ENCODE data around the gene ZCCHC4. TPM values are rescaled to one million over a fixed set of nuclear protein-coding genes. Genes with fewer than 3 reads are reported as not detected.

The ZCCHC4 gene
- total and polyA plus RNA-seq, 2 donors from 2014 or later: 4.3 to 8.4 TPM

- Histone ChIP-seq H3K4me1 (ENCODE audit: control insufficient read depth in 2 of 3, insufficient read depth in 2 of 3, low read depth in 1 of 3, low read length in 3 of 3) (no peaks in the 10 kb centered on the region), H3K9me3 (ENCODE audit: control insufficient read depth in 2 of 3, insufficient read depth in 1 of 3, low read length in 3 of 3) (no peaks in the 10 kb centered on the region), H3K4me3 (ENCODE audit: low read length in 3 of 3) (no peak overlapping the region), H3K9ac (ENCODE audit: low read length in 3 of 3) (no peak overlapping the region), H3K27me3 (ENCODE audit: control insufficient read depth, insufficient read depth, low read length) (no peaks in the 10 kb centered on the region), H3K27ac (ENCODE audit: low read depth in 2 of 2, low read length in 2 of 2) (no peak overlapping the region), H3K36me3 (ENCODE audit: control insufficient read depth in 2 of 3, insufficient read depth in 3 of 3, low read length in 3 of 3) (peaks cover 19 to 38% (median 28%) of the 10 kb centered on the region in 3 donors)
- DNase-seq: no peak
- intact Hi-C loops (cut with DNase I): no loop called here
- TF ChIP-seq CTCF (IDR thresholded peaks at IDR 0.05; ENCODE audit: borderline replicate concordance, extremely low read depth, insufficient read depth): no peak
- no peak for FAIRE-seq
These were observed 86.9 kb downstream of the ZCCHC4 start for GRCh38 chr4:25399510-25399909.

GRCh38 chr4:25401066-25401465, 88.5 kb downstream of the ZCCHC4 start:
- TF ChIP-seq CTCF (IDR thresholded peaks at IDR 0.05; ENCODE audit: borderline replicate concordance, extremely low read depth, insufficient read depth): no peak
- H3K36me3 ChIP-seq (ENCODE audit: control insufficient read depth in 2 of 3, insufficient read depth in 3 of 3, low read length in 3 of 3): peaks cover 16 to 38% (median 25%) of the 10 kb centered on the region in 3 donors
- no peaks in the 10 kb centered on the region for H3K27me3 ChIP-seq (ENCODE audit: control insufficient read depth, insufficient read depth, low read length)
- H3K27ac ChIP-seq (ENCODE audit: low read depth in 2 of 2, low read length in 2 of 2): no peak overlapping the region
- H3K9ac ChIP-seq (ENCODE audit: low read length in 3 of 3): no peak overlapping the region
- DNase-seq (no peak), FAIRE-seq (no peak)
- intact Hi-C loops (cut with DNase I): no loop called here
- no peaks in the 10 kb centered on the region for H3K9me3 ChIP-seq (ENCODE audit: control insufficient read depth in 2 of 3, insufficient read depth in 1 of 3, low read length in 3 of 3)
- no peak overlapping the region for H3K4me3 ChIP-seq (ENCODE audit: low read length in 3 of 3)
- H3K4me1 ChIP-seq (ENCODE audit: control insufficient read depth in 2 of 3, insufficient read depth in 2 of 3, low read depth in 1 of 3, low read length in 3 of 3): no peaks in the 10 kb centered on the region

- intact Hi-C loops (cut with DNase I): no loop called here
- Histone ChIP-seq H3K9me3 (ENCODE audit: control insufficient read depth in 2 of 3, insufficient read depth in 1 of 3, low read length in 3 of 3) (no peaks in the 10 kb centered on the region), H3K27me3 (ENCODE audit: control insufficient read depth, insufficient read depth, low read length) (no peaks in the 10 kb centered on the region), H3K4me1 (ENCODE audit: control insufficient read depth in 2 of 3, insufficient read depth in 2 of 3, low read depth in 1 of 3, low read length in 3 of 3) (no peaks in the 10 kb centered on the region), H3K9ac (ENCODE audit: low read length in 3 of 3) (no peak overlapping the region), H3K36me3 (ENCODE audit: control insufficient read depth in 2 of 3, insufficient read depth in 3 of 3, low read length in 3 of 3) (peaks cover 8 to 33% (median 16%) of the 10 kb centered on the region in 3 donors), H3K27ac (ENCODE audit: low read depth in 2 of 2, low read length in 2 of 2) (no peak overlapping the region), H3K4me3 (ENCODE audit: low read length in 3 of 3) (no peak overlapping the region)
- DNase-seq (no peak), FAIRE-seq (no peak)
- TF ChIP-seq CTCF (IDR thresholded peaks at IDR 0.05; ENCODE audit: borderline replicate concordance, extremely low read depth, insufficient read depth): no peak
These were observed 89.9 kb downstream of the ZCCHC4 start for GRCh38 chr4:25402521-25402920.

- Histone ChIP-seq H3K27ac (ENCODE audit: low read depth in 2 of 2, low read length in 2 of 2) (no peak overlapping the region), H3K4me3 (ENCODE audit: low read length in 3 of 3) (no peak overlapping the region), H3K4me1 (ENCODE audit: control insufficient read depth in 2 of 3, insufficient read depth in 2 of 3, low read depth in 1 of 3, low read length in 3 of 3) (no peaks in the 10 kb centered on the region), H3K36me3 (ENCODE audit: control insufficient read depth in 2 of 3, insufficient read depth in 3 of 3, low read length in 3 of 3) (peaks cover 8 to 30% (median 11%) of the 10 kb centered on the region in 3 donors), H3K9ac (ENCODE audit: low read length in 3 of 3) (no peak overlapping the region), H3K27me3 (ENCODE audit: control insufficient read depth, insufficient read depth, low read length) (no peaks in the 10 kb centered on the region), H3K9me3 (ENCODE audit: control insufficient read depth in 2 of 3, insufficient read depth in 1 of 3, low read length in 3 of 3) (no peaks in the 10 kb centered on the region)
- intact Hi-C loops (cut with DNase I): no loop called here
- DNase-seq (no peak), FAIRE-seq (no peak)
- TF ChIP-seq CTCF (IDR thresholded peaks at IDR 0.05; ENCODE audit: borderline replicate concordance, extremely low read depth, insufficient read depth): no peak
These were observed 91.1 kb downstream of the ZCCHC4 start for GRCh38 chr4:25403699-25404098.

Measured in kidney (tissue), 14 donors.